Mesenteric fat pad (tissue), 1 donor: ENCODE data around the gene MFSD12. TPM values are rescaled to one million over a fixed set of nuclear protein-coding genes. Genes with fewer than 3 reads are reported as not detected.

ENCODE experiments used
- total RNA-seq: library from RNA; stranded (reverse); fragmentation: NEBNext Ultra II Directional; extraction: Animal tissue kit (Norgen Biotek cat#: 25700); gene quantifications from one replicate; pipeline ENCODE4 v1.2.1, GENCODE V29; 2021
- donor health status: DM: yes; HTN: yes; CAD: no.

The MFSD12 gene
- total RNA-seq, 1 donor from 2014 or later = 63.1 TPM

Other genes with a start within 250 kb of the MFSD12 start
- 207 TPM for gene NFIC, start 191.0 kb downstream of the MFSD12 start, total RNA-seq
- gene SMIM24, start 77.1 kb downstream of the MFSD12 start, total RNA-seq = 0.42 TPM
- not detected for gene SMIM44, start 74.1 kb downstream of the MFSD12 start, total RNA-seq
- 10.5 TPM for gene DOHH, start 56.9 kb downstream of the MFSD12 start, total RNA-seq
- gene FZR1, start 51.3 kb downstream of the MFSD12 start, total RNA-seq = 28.1 TPM
- gene TEKTIP1, start 18.4 kb downstream of the MFSD12 start, total RNA-seq = 0.51 TPM
- 55.1 TPM for gene HMG20B, start 15.4 kb upstream of the MFSD12 start, total RNA-seq
- gene GIPC3, start 27.9 kb upstream of the MFSD12 start, total RNA-seq = 1.8 TPM
- 5.4 TPM for gene TBXA2R, start 49.3 kb upstream of the MFSD12 start, total RNA-seq
- 18.9 TPM for gene CACTIN, start 69.2 kb upstream of the MFSD12 start, total RNA-seq
- gene PIP5K1C, start 142.9 kb upstream of the MFSD12 start, total RNA-seq = 40.0 TPM
- gene TJP3, start 150.8 kb upstream of the MFSD12 start, total RNA-seq = 0.39 TPM
- gene APBA3, start 204.1 kb upstream of the MFSD12 start, total RNA-seq = 12.1 TPM
- 72.7 TPM for gene MRPL54, start 205.1 kb upstream of the MFSD12 start, total RNA-seq
- not detected for gene RAX2, start 214.6 kb upstream of the MFSD12 start, total RNA-seq
- 3.3 TPM for gene MATK, start 228.8 kb upstream of the MFSD12 start, total RNA-seq